ENCODE results near the gene MAPRE2.

The MAPRE2 gene

GRCh38 chr18:35040988-35041814, at the start of gene MAPRE2:
MAPRE2 (plus strand) TSS chr18:35041413; CDS start chr18:35041540, 127 bp downstream.
- no peak for TF ChIP-seq CTCF (conservative IDR thresholded peaks at IDR 0.05)
- H3K27ac ChIP-seq, result peak within 1 kb of the TSS; percentile 75

- TF ChIP-seq CTCF (conservative IDR thresholded peaks at IDR 0.05), result no peak
- H3K27ac ChIP-seq, result no peak overlapping the region
Observed at GRCh38 chr18:34991561-34991960, 49.7 kb upstream of the MAPRE2 start.

GRCh38 chr18:34993289-34993688, 47.9 kb upstream of the MAPRE2 start:
- H3K27ac ChIP-seq, result no peak overlapping the region
- no peak for TF ChIP-seq CTCF (conservative IDR thresholded peaks at IDR 0.05)

- H3K27ac ChIP-seq, result no peak overlapping the region
- no peak for TF ChIP-seq CTCF (conservative IDR thresholded peaks at IDR 0.05)
Observed at GRCh38 chr18:34995746-34996145, 45.5 kb upstream of the MAPRE2 start.

GRCh38 chr18:34998661-34999060, 42.6 kb upstream of the MAPRE2 start:
- TF ChIP-seq CTCF (conservative IDR thresholded peaks at IDR 0.05), result no peak
- no peak overlapping the region for H3K27ac ChIP-seq

DNA sequence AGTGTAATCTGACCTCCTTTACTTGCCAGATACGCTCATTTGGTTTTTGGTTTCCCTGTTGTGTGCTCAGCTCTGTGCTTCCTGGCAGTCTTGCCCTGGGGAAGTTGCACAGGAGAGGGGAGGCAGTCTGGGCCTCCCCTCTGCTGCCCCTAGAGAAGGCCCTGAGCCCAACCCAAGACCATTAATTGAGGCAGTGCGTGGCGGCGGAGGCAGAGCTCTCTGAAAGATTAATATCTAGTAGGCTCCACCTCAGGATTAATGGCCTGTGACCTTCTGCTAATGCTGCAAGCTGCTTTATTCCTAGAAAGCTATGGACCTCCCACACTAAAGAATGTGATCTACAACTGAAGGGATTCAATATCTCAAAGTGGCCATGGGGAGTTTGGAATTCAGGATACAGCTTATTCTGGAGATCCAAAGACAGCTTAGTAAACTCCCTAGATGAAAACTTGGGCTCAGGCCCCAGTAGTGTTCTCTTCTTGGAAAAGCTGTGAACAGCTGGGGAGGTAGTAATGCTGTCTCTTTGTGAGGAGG, 41.4 kb upstream of the MAPRE2 start:
- H3K27ac ChIP-seq, result no peak overlapping the region
- TF ChIP-seq CTCF (conservative IDR thresholded peaks at IDR 0.05), result no peak

DNA sequence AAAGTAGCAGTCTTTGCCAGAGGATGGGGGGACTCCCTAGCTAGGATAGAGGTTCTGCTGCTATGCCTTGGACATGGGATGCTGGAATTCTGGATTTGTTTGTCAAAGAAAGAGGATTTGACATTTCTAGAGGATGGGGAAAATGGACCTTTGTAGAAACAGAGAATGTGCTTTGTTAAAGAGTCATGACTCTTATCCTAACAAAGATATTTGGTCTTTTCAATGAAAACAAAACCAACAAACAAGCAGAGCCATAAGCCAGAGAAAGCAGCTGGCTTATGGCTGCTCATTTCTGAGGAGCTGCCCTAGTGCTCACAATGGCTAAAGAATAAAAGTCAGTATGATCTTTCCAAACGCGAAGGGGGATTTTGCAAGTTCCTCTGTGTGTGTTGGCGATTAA, 40.8 kb upstream of the MAPRE2 start:
- H3K27ac ChIP-seq, result no peak overlapping the region
- no peak for TF ChIP-seq CTCF (conservative IDR thresholded peaks at IDR 0.05)
